Measurements from ENCODE around the gene SRCIN1.

DNA sequence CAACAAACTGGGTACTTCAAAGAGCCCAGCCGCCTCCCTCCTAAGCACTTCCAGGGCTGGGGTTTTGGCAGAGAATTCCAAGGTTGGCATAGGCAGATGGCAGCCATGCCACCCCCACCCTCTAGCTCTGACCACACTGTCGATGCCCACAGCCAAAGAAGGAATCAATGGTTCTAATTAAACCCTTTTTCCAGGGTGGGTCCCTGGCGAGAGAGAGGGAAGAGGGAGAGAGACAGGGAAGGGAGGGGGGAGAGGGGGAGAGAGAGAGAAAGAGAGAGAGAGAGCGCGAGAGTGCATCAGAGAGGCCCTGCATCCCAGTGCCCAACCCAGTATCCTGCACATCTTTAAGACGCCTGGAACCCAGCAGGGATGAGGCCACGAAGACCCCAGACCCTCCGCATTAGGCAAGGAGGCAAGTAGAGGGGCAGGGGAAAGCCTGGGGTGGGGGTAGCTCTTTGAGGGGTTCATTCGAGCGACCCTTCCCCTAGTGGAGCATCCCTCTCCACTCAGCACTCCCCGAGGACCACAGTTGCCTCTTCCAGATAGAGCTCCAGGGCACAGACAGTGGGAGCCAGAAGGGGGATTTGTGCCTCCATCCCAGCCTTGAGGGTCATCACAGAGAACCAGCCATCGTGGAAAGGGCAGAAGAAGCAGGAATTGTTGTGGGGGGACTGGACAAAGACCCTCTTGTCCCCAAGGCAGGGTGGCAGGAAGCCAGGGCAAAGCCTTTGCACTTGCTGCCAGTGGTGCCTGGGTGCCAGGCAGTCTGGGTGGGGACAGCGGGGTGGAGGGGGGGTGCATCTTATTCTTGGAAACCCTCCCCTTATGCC is 2.6 kb downstream of the SRCIN1 start:
- TF ChIP-seq CTCF (IDR thresholded peaks at IDR 0.05; ENCODE audit: insufficient read depth, low read length, poor library complexity, severe bottlenecking), result no peak
- TF ChIP-seq EZH2phosphoT487 (conservative IDR thresholded peaks at IDR 0.05; ENCODE audit: low read length), result no peak
